Measurements from ENCODE around the gene WFDC10A. TPM values are rescaled to one million over a fixed set of nuclear protein-coding genes. Genes with fewer than 3 reads are reported as not detected.

Gene WFDC10A
- total and polyA plus RNA-seq, 2 donors (not counting 1 experiment from before 2014, with no cell fraction given): not detected

DNA sequence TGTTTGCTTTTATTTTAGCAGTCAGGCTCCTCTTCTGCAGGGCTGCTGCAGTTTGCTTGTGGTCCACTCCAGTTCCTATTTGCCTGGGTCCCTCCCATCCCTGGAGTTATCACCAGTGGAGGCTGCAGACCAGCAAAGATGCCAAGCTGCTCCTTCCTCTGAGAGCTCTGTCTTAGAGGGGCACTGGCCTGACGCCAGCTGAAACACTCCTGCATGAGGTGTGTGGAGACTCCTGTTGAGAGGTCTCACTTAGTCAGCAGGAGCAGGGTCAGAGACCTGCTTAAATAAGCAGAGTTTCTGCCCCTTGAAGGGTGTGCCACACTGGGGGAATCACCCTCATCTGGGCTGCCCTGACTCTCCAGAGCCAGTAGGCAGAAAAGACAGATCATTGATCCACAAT, 34.3 kb upstream of the WFDC10A start:
- Histone ChIP-seq H3K4me3 (ENCODE audit: control extremely low read depth in 1 of 5, extremely low read depth in 1 of 5, insufficient read depth in 1 of 5, low read depth in 2 of 5, low read length in 4 of 5) (no peak overlapping the region), H3K9ac (ENCODE audit: low read length) (no peak overlapping the region), H3K79me2 (ENCODE audit: control insufficient read depth, insufficient read depth, low read length) (no peaks in the 10 kb centered on the region), H3K9me3 (ENCODE audit: control extremely low read depth in 1 of 3, control insufficient read depth in 2 of 3, insufficient read depth in 1 of 3, low read length in 2 of 3) (no peaks in the 10 kb centered on the region), H3K27me3 (replicated peaks in 1 of 4; ENCODE audit: control extremely low read depth in 1 of 4, control insufficient read depth in 3 of 4, insufficient read depth in 4 of 4, low read length in 3 of 4) (peaks cover 0 to 12% (median 9%) of the 10 kb centered on the region in 4 experiments), H3K36me3 (replicated peaks in 1 of 2; ENCODE audit: control extremely low read depth in 1 of 2, control insufficient read depth in 1 of 2, extremely low read depth in 1 of 2, insufficient read depth in 2 of 2, low read length in 1 of 2) (no peaks in the 10 kb centered on the region), H2AFZ (ENCODE audit: insufficient read depth, low read depth, low read length, poor library complexity, severe bottlenecking) (no peak overlapping the region), H3K27ac (ENCODE audit: low read length in 2 of 2) (no peak overlapping the region), H3K4me1 (ENCODE audit: control insufficient read depth in 2 of 2, insufficient read depth in 2 of 2, low read length in 2 of 2) (no peaks in the 10 kb centered on the region), H4K20me1 (ENCODE audit: control insufficient read depth, insufficient read depth, low read length, poor library complexity, severe bottlenecking) (no peaks in the 10 kb centered on the region), H3K4me2 (replicated peaks; ENCODE audit: low read depth, low read length, poor library complexity, severe bottlenecking) (no peak overlapping the region)
- intact Hi-C loops (cut with micrococcal nuclease): no loop called here
- Mint-ChIP-seq H3K27ac (no peak overlapping the region), H3K4me1 (no peaks in the 10 kb centered on the region), H3K4me3 (no peak overlapping the region), H3K27me3 (peaks cover 44% of the 10 kb centered on the region), H3K9me3 (ENCODE audit: insufficient read depth) (no peaks in the 10 kb centered on the region)
- 100% methylated on average over 1 of the region's 1 CpG for WGBS (ENCODE audit: insufficient coverage)
- ChIA-PET POLR2A (no interaction called here), CTCF (interaction anchor here (1.7 to 3.7 kb wide), 2 partner anchors 170 to 175 kb away, joined by 4 to 35 read pairs; no protein-coding TSS in a partner anchor)
- DNase-seq: no peak
- TF ChIP-seq EZH2 (IDR thresholded peaks at IDR 0.05; ENCODE audit: borderline replicate concordance, insufficient read depth, low read depth, low read length, poor library complexity, severe bottlenecking): no peak
- TF ChIP-seq, protein P1, sequence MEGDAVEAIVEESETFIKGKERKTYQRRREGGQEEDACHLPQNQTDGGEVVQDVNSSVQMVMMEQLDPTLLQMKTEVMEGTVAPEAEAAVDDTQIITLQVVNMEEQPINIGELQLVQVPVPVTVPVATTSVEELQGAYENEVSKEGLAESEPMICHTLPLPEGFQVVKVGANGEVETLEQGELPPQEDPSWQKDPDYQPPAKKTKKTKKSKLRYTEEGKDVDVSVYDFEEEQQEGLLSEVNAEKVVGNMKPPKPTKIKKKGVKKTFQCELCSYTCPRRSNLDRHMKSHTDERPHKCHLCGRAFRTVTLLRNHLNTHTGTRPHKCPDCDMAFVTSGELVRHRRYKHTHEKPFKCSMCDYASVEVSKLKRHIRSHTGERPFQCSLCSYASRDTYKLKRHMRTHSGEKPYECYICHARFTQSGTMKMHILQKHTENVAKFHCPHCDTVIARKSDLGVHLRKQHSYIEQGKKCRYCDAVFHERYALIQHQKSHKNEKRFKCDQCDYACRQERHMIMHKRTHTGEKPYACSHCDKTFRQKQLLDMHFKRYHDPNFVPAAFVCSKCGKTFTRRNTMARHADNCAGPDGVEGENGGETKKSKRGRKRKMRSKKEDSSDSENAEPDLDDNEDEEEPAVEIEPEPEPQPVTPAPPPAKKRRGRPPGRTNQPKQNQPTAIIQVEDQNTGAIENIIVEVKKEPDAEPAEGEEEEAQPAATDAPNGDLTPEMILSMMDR (IDR thresholded peaks at IDR 0.05): no peak
- ATAC-seq (ENCODE audit: low read depth): no peak

DNA sequence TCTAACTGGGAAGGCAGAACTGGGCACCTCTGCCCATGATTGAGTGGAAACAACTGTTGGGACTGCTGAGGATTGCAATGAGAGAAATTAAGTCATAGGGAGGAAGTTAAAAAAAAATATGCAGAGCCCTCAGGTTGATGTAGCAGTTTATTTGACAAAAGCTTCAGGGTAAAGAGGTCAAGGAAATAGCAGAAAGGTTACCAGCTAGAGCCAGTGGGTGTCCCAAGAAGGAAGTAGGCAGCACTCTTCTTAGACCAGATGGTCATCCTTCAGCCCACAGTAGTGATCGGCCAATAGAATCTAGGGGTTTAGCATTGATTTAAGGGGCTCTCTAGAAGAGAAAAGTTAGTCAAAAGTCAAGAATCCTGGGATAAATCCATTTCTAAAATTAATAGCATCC, 21.7 kb upstream of the WFDC10A start:
- peaks cover 0 to 5% (median 2%) of the 10 kb centered on the region in 4 experiments for H3K27me3 ChIP-seq (replicated peaks in 1 of 4; ENCODE audit: control extremely low read depth in 1 of 4, control insufficient read depth in 3 of 4, insufficient read depth in 4 of 4, low read length in 3 of 4)
- intact Hi-C loops (cut with micrococcal nuclease): no loop called here
- POLR2A ChIA-PET: no interaction called here
- no CpG with 5 or more reads among the region's 1 CpG for whole genome bisulfite sequencing (ENCODE audit: insufficient coverage)
- DNase-seq: no peak
- no peaks in the 10 kb centered on the region for H4K20me1 ChIP-seq (ENCODE audit: control insufficient read depth, insufficient read depth, low read length, poor library complexity, severe bottlenecking)
- Mint-ChIP-seq H3K9me3 (ENCODE audit: insufficient read depth) (peaks cover 5% of the 10 kb centered on the region), H3K27me3 (peaks cover 38% of the 10 kb centered on the region), H3K27ac (no peak overlapping the region), H3K4me3 (no peak overlapping the region), H3K4me1 (no peaks in the 10 kb centered on the region)
- no peaks in the 10 kb centered on the region for H3K4me1 ChIP-seq (ENCODE audit: control insufficient read depth in 2 of 2, insufficient read depth in 2 of 2, low read length in 2 of 2)
- no peak overlapping the region for H3K9ac ChIP-seq (ENCODE audit: low read length)
- H3K4me2 ChIP-seq (replicated peaks; ENCODE audit: low read depth, low read length, poor library complexity, severe bottlenecking): no peak overlapping the region
- no peaks in the 10 kb centered on the region for H3K36me3 ChIP-seq (replicated peaks in 1 of 2; ENCODE audit: control extremely low read depth in 1 of 2, control insufficient read depth in 1 of 2, extremely low read depth in 1 of 2, insufficient read depth in 2 of 2, low read length in 1 of 2)
- CTCF ChIA-PET: interaction anchor here (0.5 kb wide), 1 partner anchor 165 kb away, joined by 3 read pairs; no protein-coding TSS in a partner anchor
- H3K4me3 ChIP-seq (ENCODE audit: control extremely low read depth in 1 of 5, extremely low read depth in 1 of 5, insufficient read depth in 1 of 5, low read depth in 2 of 5, low read length in 4 of 5): no peak overlapping the region
- peaks cover 0 to 10% (median 7%) of the 10 kb centered on the region in 3 donors for H3K9me3 ChIP-seq (ENCODE audit: control extremely low read depth in 1 of 3, control insufficient read depth in 2 of 3, insufficient read depth in 1 of 3, low read length in 2 of 3)
- ATAC-seq (ENCODE audit: low read depth): no peak
- H2AFZ ChIP-seq (ENCODE audit: insufficient read depth, low read depth, low read length, poor library complexity, severe bottlenecking): no peak overlapping the region
- no peak overlapping the region for H3K27ac ChIP-seq (ENCODE audit: low read length in 2 of 2)
- no peaks in the 10 kb centered on the region for H3K79me2 ChIP-seq (ENCODE audit: control insufficient read depth, insufficient read depth, low read length)
- TF ChIP-seq, protein P1 (IDR thresholded peaks at IDR 0.05): no peak
- TF ChIP-seq EZH2 (IDR thresholded peaks at IDR 0.05; ENCODE audit: borderline replicate concordance, insufficient read depth, low read depth, low read length, poor library complexity, severe bottlenecking): no peak

Measured in B cell (primary cell).